ENCODE measurements around the gene NLN.
"Not testable (repeated sequence)": the region's sequence is repeated elsewhere in the genome, so short reads cannot be mapped to it uniquely, and the experiment has no call there.

The NLN gene

GRCh38 chr5:65772963-65773362 is 51.0 kb downstream of the NLN start:
- not testable (repeated sequence) for DNase-seq, ATAC-seq

- ATAC-seq (peak; percentile 74), DNase-seq (no peak)
These were observed 52.3 kb downstream of the NLN start for GRCh38 chr5:65774346-65774745.

GRCh38 chr5:65775476-65775875 is 53.5 kb downstream of the NLN start:
- no peak for DNase-seq
- no peak for ATAC-seq

- no peak for DNase-seq
- no peak for ATAC-seq
These were observed 54.6 kb downstream of the NLN start for GRCh38 chr5:65776441-65777141.

- DNase-seq: no peak
- no peak for ATAC-seq
These were observed 56.1 kb downstream of the NLN start for GRCh38 chr5:65778126-65778525.

GRCh38 chr5:65779643-65780042 is 57.6 kb downstream of the NLN start:
- ATAC-seq (no peak), DNase-seq (no peak)

- ATAC-seq, DNase-seq: not testable (repeated sequence)
These were observed 66.3 kb downstream of the NLN start for GRCh38 chr5:65788296-65788695.

- ATAC-seq: peak; percentile 81
- DNase-seq: peak; percentile 44
These were observed 68.6 kb downstream of the NLN start for GRCh38 chr5:65790371-65791163.

GRCh38 chr5:65791712-65792673 is 70.0 kb downstream of the NLN start:
- ATAC-seq: no peak
- no peak for DNase-seq

- ATAC-seq (no peak), DNase-seq (no peak)
These were observed 74.3 kb downstream of the NLN start for GRCh38 chr5:65796269-65796668.

GRCh38 chr5:65796751-65797316 is 74.8 kb downstream of the NLN start:
- ATAC-seq (no peak), DNase-seq (no peak)

- ATAC-seq (no peak), DNase-seq (no peak)
These were observed 75.5 kb downstream of the NLN start for GRCh38 chr5:65797481-65797880.

GRCh38 chr5:65799857-65800256 is 77.9 kb downstream of the NLN start:
- no peak for ATAC-seq

GRCh38 chr5:65800775-65801174 is 78.8 kb downstream of the NLN start:
- no peak for DNase-seq
- ATAC-seq: no peak

More at GRCh38 chr5:65799857-65800256, 77.9 kb downstream of the NLN start:
- DNase-seq: no peak

- ATAC-seq (no peak), DNase-seq (no peak)
These were observed 79.4 kb downstream of the NLN start for GRCh38 chr5:65801352-65801783.

- DNase-seq (no peak), ATAC-seq (no peak)
These were observed 80.1 kb downstream of the NLN start for GRCh38 chr5:65802080-65802479.

- ATAC-seq: no peak
- no peak for DNase-seq
These were observed 80.8 kb downstream of the NLN start for GRCh38 chr5:65802820-65803219.

- DNase-seq: no peak
- peak; percentile 67 for ATAC-seq
These were observed 81.8 kb downstream of the NLN start for GRCh38 chr5:65803699-65804391.

- DNase-seq: no peak
These were observed 83.1 kb downstream of the NLN start for GRCh38 chr5:65805089-65805488.

GRCh38 chr5:65807494-65807893 is 85.5 kb downstream of the NLN start:
- ATAC-seq, DNase-seq: not testable (repeated sequence)

More at GRCh38 chr5:65805089-65805488, 83.1 kb downstream of the NLN start:
- no peak for ATAC-seq

GRCh38 chr5:65808251-65808741 is 86.3 kb downstream of the NLN start:
- no peak for DNase-seq
- ATAC-seq: no peak
